ENCODE data around the gene TRAF3.

The TRAF3 gene

DNA sequence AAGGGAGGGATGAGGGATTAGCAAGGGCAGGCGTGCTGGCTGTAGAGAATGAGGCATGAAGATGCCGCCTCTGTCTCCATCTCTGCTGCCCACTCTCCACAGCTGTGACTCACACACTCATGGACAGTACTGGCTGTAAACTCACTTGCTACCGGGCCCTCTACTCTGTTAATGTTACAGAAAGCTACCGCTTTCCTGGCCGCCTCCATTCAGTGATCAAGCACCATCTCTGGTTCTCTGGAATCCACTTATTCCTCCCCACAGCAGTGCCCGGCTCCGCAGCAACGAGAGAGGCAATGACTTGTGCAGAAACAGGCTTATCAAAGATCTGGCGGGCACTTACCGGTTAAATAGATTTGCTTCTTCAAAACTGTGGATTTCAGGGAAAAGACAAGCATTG, 180.0 kb downstream of the TRAF3 start:
- H3K27me3 ChIP-seq (ENCODE audit: insufficient read depth, poor library complexity, severe bottlenecking), result no peaks in the 10 kb centered on the region
- no peak overlapping the region for H3K4me3 ChIP-seq (replicated peaks; ENCODE audit: insufficient read depth, low read length)
- TF ChIP-seq, protein P1, sequence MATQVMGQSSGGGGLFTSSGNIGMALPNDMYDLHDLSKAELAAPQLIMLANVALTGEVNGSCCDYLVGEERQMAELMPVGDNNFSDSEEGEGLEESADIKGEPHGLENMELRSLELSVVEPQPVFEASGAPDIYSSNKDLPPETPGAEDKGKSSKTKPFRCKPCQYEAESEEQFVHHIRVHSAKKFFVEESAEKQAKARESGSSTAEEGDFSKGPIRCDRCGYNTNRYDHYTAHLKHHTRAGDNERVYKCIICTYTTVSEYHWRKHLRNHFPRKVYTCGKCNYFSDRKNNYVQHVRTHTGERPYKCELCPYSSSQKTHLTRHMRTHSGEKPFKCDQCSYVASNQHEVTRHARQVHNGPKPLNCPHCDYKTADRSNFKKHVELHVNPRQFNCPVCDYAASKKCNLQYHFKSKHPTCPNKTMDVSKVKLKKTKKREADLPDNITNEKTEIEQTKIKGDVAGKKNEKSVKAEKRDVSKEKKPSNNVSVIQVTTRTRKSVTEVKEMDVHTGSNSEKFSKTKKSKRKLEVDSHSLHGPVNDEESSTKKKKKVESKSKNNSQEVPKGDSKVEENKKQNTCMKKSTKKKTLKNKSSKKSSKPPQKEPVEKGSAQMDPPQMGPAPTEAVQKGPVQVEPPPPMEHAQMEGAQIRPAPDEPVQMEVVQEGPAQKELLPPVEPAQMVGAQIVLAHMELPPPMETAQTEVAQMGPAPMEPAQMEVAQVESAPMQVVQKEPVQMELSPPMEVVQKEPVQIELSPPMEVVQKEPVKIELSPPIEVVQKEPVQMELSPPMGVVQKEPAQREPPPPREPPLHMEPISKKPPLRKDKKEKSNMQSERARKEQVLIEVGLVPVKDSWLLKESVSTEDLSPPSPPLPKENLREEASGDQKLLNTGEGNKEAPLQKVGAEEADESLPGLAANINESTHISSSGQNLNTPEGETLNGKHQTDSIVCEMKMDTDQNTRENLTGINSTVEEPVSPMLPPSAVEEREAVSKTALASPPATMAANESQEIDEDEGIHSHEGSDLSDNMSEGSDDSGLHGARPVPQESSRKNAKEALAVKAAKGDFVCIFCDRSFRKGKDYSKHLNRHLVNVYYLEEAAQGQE (IDR thresholded peaks at IDR 0.05; ENCODE audit: insufficient replicate concordance, low read depth), result no peak
- no peak for TF ChIP-seq POLR2AphosphoS5 (IDR thresholded peaks at IDR 0.05; ENCODE audit: low read depth)
- DNase-seq (ENCODE audit: low read depth in 1 of 2, low spot score in 1 of 2), result no peak
- H3K27ac ChIP-seq (replicated peaks), result no peak overlapping the region

GRCh38 chr14:102958461-102958860, 181.2 kb downstream of the TRAF3 start:
- DNase-seq (ENCODE audit: low read depth in 1 of 2, low spot score in 1 of 2), result no peak
- TF ChIP-seq GABPA (IDR thresholded peaks at IDR 0.05; ENCODE audit: low read depth) (no peak), POLR2AphosphoS5 (IDR thresholded peaks at IDR 0.05; ENCODE audit: low read depth) (no peak), SPI1 (IDR thresholded peaks at IDR 0.05; ENCODE audit: borderline replicate concordance, low read depth) (no peak)
- TF ChIP-seq, protein P1 (IDR thresholded peaks at IDR 0.05; ENCODE audit: insufficient replicate concordance, low read depth), result no peak
- TF ChIP-seq, protein P2, sequence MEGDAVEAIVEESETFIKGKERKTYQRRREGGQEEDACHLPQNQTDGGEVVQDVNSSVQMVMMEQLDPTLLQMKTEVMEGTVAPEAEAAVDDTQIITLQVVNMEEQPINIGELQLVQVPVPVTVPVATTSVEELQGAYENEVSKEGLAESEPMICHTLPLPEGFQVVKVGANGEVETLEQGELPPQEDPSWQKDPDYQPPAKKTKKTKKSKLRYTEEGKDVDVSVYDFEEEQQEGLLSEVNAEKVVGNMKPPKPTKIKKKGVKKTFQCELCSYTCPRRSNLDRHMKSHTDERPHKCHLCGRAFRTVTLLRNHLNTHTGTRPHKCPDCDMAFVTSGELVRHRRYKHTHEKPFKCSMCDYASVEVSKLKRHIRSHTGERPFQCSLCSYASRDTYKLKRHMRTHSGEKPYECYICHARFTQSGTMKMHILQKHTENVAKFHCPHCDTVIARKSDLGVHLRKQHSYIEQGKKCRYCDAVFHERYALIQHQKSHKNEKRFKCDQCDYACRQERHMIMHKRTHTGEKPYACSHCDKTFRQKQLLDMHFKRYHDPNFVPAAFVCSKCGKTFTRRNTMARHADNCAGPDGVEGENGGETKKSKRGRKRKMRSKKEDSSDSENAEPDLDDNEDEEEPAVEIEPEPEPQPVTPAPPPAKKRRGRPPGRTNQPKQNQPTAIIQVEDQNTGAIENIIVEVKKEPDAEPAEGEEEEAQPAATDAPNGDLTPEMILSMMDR (IDR thresholded peaks at IDR 0.05; ENCODE audit: insufficient read depth, low read length), result no peak
- Histone ChIP-seq H3K27ac (replicated peaks) (no peak overlapping the region), H3K27me3 (ENCODE audit: insufficient read depth, poor library complexity, severe bottlenecking) (no peaks in the 10 kb centered on the region), H3K4me3 (replicated peaks; ENCODE audit: insufficient read depth, low read length) (no peak overlapping the region)

All from HL-60 (cell line).